Measurements from ENCODE around the gene MPV17L.
"Not testable (repeated sequence)": the region's sequence is repeated elsewhere in the genome, so short reads cannot be mapped to it uniquely, and the experiment has no call there.

The MPV17L gene

GRCh38 chr16:15415511-15415985, 20.0 kb downstream of the MPV17L start:
- TF ChIP-seq EZH2phosphoT487 (IDR thresholded peaks at IDR 0.05; ENCODE audit: borderline replicate concordance, low read length) (no peak), CTCF (IDR thresholded peaks at IDR 0.05; ENCODE audit: low read depth, low read length, poor library complexity, severe bottlenecking) (no peak)
- H3K27me3 ChIP-seq (ENCODE audit: control insufficient read depth, low read length): peaks cover 3% of the 10 kb centered on the region
- no peaks in the 10 kb centered on the region for H3K9me3 ChIP-seq (ENCODE audit: control insufficient read depth, insufficient read depth, low read length)
- H3K4me1 ChIP-seq (ENCODE audit: control insufficient read depth, low read length): no peaks in the 10 kb centered on the region
- H4K20me1 ChIP-seq (ENCODE audit: control insufficient read depth, insufficient read depth, low read depth, low read length): no peaks in the 10 kb centered on the region
- H3K36me3 ChIP-seq (ENCODE audit: control insufficient read depth, low read length): no peaks in the 10 kb centered on the region
- H3F3A ChIP-seq (ENCODE audit: control insufficient read depth, insufficient read depth): no peaks in the 10 kb centered on the region
- H3K9me2 ChIP-seq (replicated peaks; ENCODE audit: control insufficient read depth, low read length): no peaks in the 10 kb centered on the region
- H3K4me3 ChIP-seq (ENCODE audit: low read length): no peak overlapping the region
- H3K4me2 ChIP-seq (ENCODE audit: low read length): no peak overlapping the region
- H3K27ac ChIP-seq (ENCODE audit: low read depth, low read length): no peak overlapping the region
- no peaks in the 10 kb centered on the region for H3K79me2 ChIP-seq (ENCODE audit: control insufficient read depth, low read length)

- no peak for TF ChIP-seq EZH2phosphoT487 (IDR thresholded peaks at IDR 0.05; ENCODE audit: borderline replicate concordance, low read length)
- TF ChIP-seq CTCF (IDR thresholded peaks at IDR 0.05; ENCODE audit: low read depth, low read length, poor library complexity, severe bottlenecking): no peak
- Histone ChIP-seq H3K9me2 (replicated peaks; ENCODE audit: control insufficient read depth, low read length) (no peaks in the 10 kb centered on the region), H3K4me3 (ENCODE audit: low read length) (no peak overlapping the region)
Observed at GRCh38 chr16:15417197-15417596, 21.6 kb downstream of the MPV17L start.

GRCh38 chr16:15418206-15418605, 22.7 kb downstream of the MPV17L start:
- no peak overlapping the region for H3K27ac ChIP-seq (ENCODE audit: low read depth, low read length)
- no peaks in the 10 kb centered on the region for H3K36me3 ChIP-seq (ENCODE audit: control insufficient read depth, low read length)
- H4K20me1 ChIP-seq (ENCODE audit: control insufficient read depth, insufficient read depth, low read depth, low read length): no peaks in the 10 kb centered on the region
- peaks cover 3% of the 10 kb centered on the region for H3K27me3 ChIP-seq (ENCODE audit: control insufficient read depth, low read length)
- no peaks in the 10 kb centered on the region for H3K9me2 ChIP-seq (replicated peaks; ENCODE audit: control insufficient read depth, low read length)
- no peak overlapping the region for H3K4me2 ChIP-seq (ENCODE audit: low read length)
- no peaks in the 10 kb centered on the region for H3F3A ChIP-seq (ENCODE audit: control insufficient read depth, insufficient read depth)
- no peaks in the 10 kb centered on the region for H3K4me1 ChIP-seq (ENCODE audit: control insufficient read depth, low read length)
- TF ChIP-seq EZH2phosphoT487 (IDR thresholded peaks at IDR 0.05; ENCODE audit: borderline replicate concordance, low read length): no peak
- TF ChIP-seq CTCF (IDR thresholded peaks at IDR 0.05; ENCODE audit: low read depth, low read length, poor library complexity, severe bottlenecking): no peak
- no peaks in the 10 kb centered on the region for H3K9me3 ChIP-seq (ENCODE audit: control insufficient read depth, insufficient read depth, low read length)
- H3K4me3 ChIP-seq (ENCODE audit: low read length): no peak overlapping the region
- H3K79me2 ChIP-seq (ENCODE audit: control insufficient read depth, low read length): no peaks in the 10 kb centered on the region

More at GRCh38 chr16:15417197-15417596, 21.6 kb downstream of the MPV17L start:
- Histone ChIP-seq H3K79me2 (ENCODE audit: control insufficient read depth, low read length) (no peaks in the 10 kb centered on the region), H3K4me1 (ENCODE audit: control insufficient read depth, low read length) (no peaks in the 10 kb centered on the region), H3K27ac (ENCODE audit: low read depth, low read length) (no peak overlapping the region), H3K9me3 (ENCODE audit: control insufficient read depth, insufficient read depth, low read length) (no peaks in the 10 kb centered on the region), H3K4me2 (ENCODE audit: low read length) (no peak overlapping the region), H3K36me3 (ENCODE audit: control insufficient read depth, low read length) (no peaks in the 10 kb centered on the region), H4K20me1 (ENCODE audit: control insufficient read depth, insufficient read depth, low read depth, low read length) (no peaks in the 10 kb centered on the region), H3K27me3 (ENCODE audit: control insufficient read depth, low read length) (peaks cover 3% of the 10 kb centered on the region), H3F3A (ENCODE audit: control insufficient read depth, insufficient read depth) (no peaks in the 10 kb centered on the region)

GRCh38 chr16:15421696-15422095, 26.1 kb downstream of the MPV17L start:
- H3K4me3 ChIP-seq (ENCODE audit: low read length); H3K4me1 ChIP-seq (ENCODE audit: control insufficient read depth, low read length); H4K20me1 ChIP-seq (ENCODE audit: control insufficient read depth, insufficient read depth, low read depth, low read length); H3K79me2 ChIP-seq (ENCODE audit: control insufficient read depth, low read length); H3K9me2 ChIP-seq (replicated peaks; ENCODE audit: control insufficient read depth, low read length); H3F3A ChIP-seq (ENCODE audit: control insufficient read depth, insufficient read depth); H3K9me3 ChIP-seq (ENCODE audit: control insufficient read depth, insufficient read depth, low read length); H3K27me3 ChIP-seq (ENCODE audit: control insufficient read depth, low read length); H3K27ac ChIP-seq (ENCODE audit: low read depth, low read length); H3K36me3 ChIP-seq (ENCODE audit: control insufficient read depth, low read length); H3K4me2 ChIP-seq (ENCODE audit: low read length): not testable (repeated sequence)
